ENCODE data around the gene SERPINA1. TPM values are rescaled to one million over a fixed set of nuclear protein-coding genes. Genes with fewer than 3 reads are reported as not detected.

Gene SERPINA1
- total RNA-seq, 8 experiments from 2014 or later, result 0.22 to 1.9 (median 0.87) TPM; not detected in 1

GRCh38 chr14:94387051-94388026 is 1.1 kb downstream of the SERPINA1 start:
- H3K4me3 ChIP-seq, result no peak overlapping the region
- no peak overlapping the region for H3K27ac ChIP-seq
- ATAC-seq (replicated peaks in 6 of 8), result no peak
- H3K4me1 ChIP-seq (replicated peaks in 1 of 2), result peaks cover 6 to 10% of the 10 kb centered on the region in 2 donors
- in situ Hi-C loops (cut with MboI; ENCODE audit: low pct_unique_long_range_greater_than_20kb in 2 of 9, low sequenced_read_pairs in 9 of 9, unreplicated experiment in 9 of 9), result no loop called here
- 71 to 100% (median 80%) methylated on average over 1 to 9 of the region's 12 CpGs; no CpG with 5 or more reads in 1 of the 10 experiments for WGBS, 10 experiments

GRCh38 chr14:94386085-94387031 is 2.0 kb downstream of the SERPINA1 start:
- no peak for ATAC-seq (replicated peaks in 6 of 8)
- WGBS, 10 experiments, result 67 to 100% (median 82%) methylated on average over 2 to 8 of the region's 14 CpGs; no CpG with 5 or more reads in 2 of the 10 experiments
- Histone ChIP-seq H3K4me3 (no peak overlapping the region), H3K27ac (no peak overlapping the region), H3K4me1 (replicated peaks in 1 of 2) (peaks cover 6 to 13% of the 10 kb centered on the region in 2 donors)
- in situ Hi-C loops (cut with MboI; ENCODE audit: low pct_unique_long_range_greater_than_20kb in 2 of 9, low sequenced_read_pairs in 9 of 9, unreplicated experiment in 9 of 9), result no loop called here

- H3K4me1 ChIP-seq (replicated peaks in 1 of 2), result peaks cover 6 to 13% of the 10 kb centered on the region in 2 donors
- no peak overlapping the region for H3K27ac ChIP-seq
- WGBS, 10 experiments, result 80 to 92% (median 90%) methylated on average over 1 to 2 of the region's 3 CpGs; no CpG with 5 or more reads in 7 of the 10 experiments
- no peak for ATAC-seq (replicated peaks in 6 of 8)
- in situ Hi-C loops (cut with MboI; ENCODE audit: low pct_unique_long_range_greater_than_20kb in 2 of 9, low sequenced_read_pairs in 9 of 9, unreplicated experiment in 9 of 9), result no loop called here
- H3K4me3 ChIP-seq, result no peak overlapping the region
These were observed 2.8 kb downstream of the SERPINA1 start for GRCh38 chr14:94385553-94386057.

- WGBS, 10 experiments, result 58 to 100% (median 100%) methylated on average over 1 to 6 of the region's 7 CpGs; no CpG with 5 or more reads in 3 of the 10 experiments
- no peak for ATAC-seq (replicated peaks in 6 of 8)
- Histone ChIP-seq H3K27ac (no peak overlapping the region), H3K4me3 (no peak overlapping the region), H3K4me1 (replicated peaks in 1 of 2) (peaks cover 6 to 13% of the 10 kb centered on the region in 2 donors)
- in situ Hi-C loops (cut with MboI; ENCODE audit: low pct_unique_long_range_greater_than_20kb in 2 of 9, low sequenced_read_pairs in 9 of 9, unreplicated experiment in 9 of 9), result no loop called here
These were observed 4.1 kb downstream of the SERPINA1 start for GRCh38 chr14:94384342-94384741.

GRCh38 chr14:94383777-94384176 is 4.6 kb downstream of the SERPINA1 start:
- WGBS, 10 experiments, result 60 to 88% (median 80%) methylated on average over 1 to 2 of the region's 3 CpGs; no CpG with 5 or more reads in 5 of the 10 experiments
- H3K4me3 ChIP-seq, result no peak overlapping the region
- no peak overlapping the region for H3K27ac ChIP-seq
- in situ Hi-C loops (cut with MboI; ENCODE audit: low pct_unique_long_range_greater_than_20kb in 2 of 9, low sequenced_read_pairs in 9 of 9, unreplicated experiment in 9 of 9), result no loop called here
- ATAC-seq (replicated peaks in 6 of 8), result peak in 2 of 8 experiments; percentile 7 to 15
- peaks cover 6 to 13% of the 10 kb centered on the region in 2 donors for H3K4me1 ChIP-seq (replicated peaks in 1 of 2)

GRCh38 chr14:94382716-94383596 is 5.4 kb downstream of the SERPINA1 start:
- Histone ChIP-seq H3K27ac (peak overlapping the region in 1 of 2 donors; percentile 38), H3K4me3 (no peak overlapping the region), H3K4me1 (replicated peaks in 1 of 2) (peaks cover 6 to 7% of the 10 kb centered on the region in 2 donors)
- peak in 3 of 8 experiments; percentile 65 to 75 (median 74) for ATAC-seq (replicated peaks in 6 of 8)
- 56 to 100% (median 78%) methylated on average over 1 to 11 of the region's 18 CpGs for WGBS, 10 experiments
- in situ Hi-C loops (cut with MboI; ENCODE audit: low pct_unique_long_range_greater_than_20kb in 2 of 9, low sequenced_read_pairs in 9 of 9, unreplicated experiment in 9 of 9), result no loop called here

- in situ Hi-C loops (cut with MboI; ENCODE audit: low pct_unique_long_range_greater_than_20kb in 2 of 9, low sequenced_read_pairs in 9 of 9, unreplicated experiment in 9 of 9), result no loop called here
- H3K4me1 ChIP-seq (replicated peaks in 1 of 2), result peaks cover 6% of the 10 kb centered on the region in 2 donors
- H3K27ac ChIP-seq, result no peak overlapping the region
- 20 to 100% (median 88%) methylated on average over 2 to 4 of the region's 4 CpGs; no CpG with 5 or more reads in 1 of the 10 experiments for WGBS, 10 experiments
- H3K4me3 ChIP-seq, result no peak overlapping the region
- ATAC-seq (replicated peaks in 6 of 8), result no peak
These were observed 6.2 kb downstream of the SERPINA1 start for GRCh38 chr14:94382099-94382715.

GRCh38 chr14:94381149-94382030 is 7.0 kb downstream of the SERPINA1 start:
- H3K4me1 ChIP-seq (replicated peaks in 1 of 2), result peaks cover 6% of the 10 kb centered on the region in 2 donors
- 27 to 100% (median 81%) methylated on average over 2 to 7 of the region's 7 CpGs for WGBS, 10 experiments
- ATAC-seq (replicated peaks in 6 of 8), result peak in 1 of 8 experiments; percentile 77

GRCh38 chr14:94380225-94381148 is 7.9 kb downstream of the SERPINA1 start:
- H3K4me1 ChIP-seq (replicated peaks in 1 of 2), result peaks cover 6 to 10% of the 10 kb centered on the region in 2 donors
- WGBS, 10 experiments, result 61 to 89% (median 80%) methylated on average over 1 to 7 of the region's 16 CpGs
- ATAC-seq (replicated peaks in 6 of 8), result no peak
- H3K4me3 ChIP-seq, result no peak overlapping the region
- in situ Hi-C loops (cut with MboI; ENCODE audit: low pct_unique_long_range_greater_than_20kb in 2 of 9, low sequenced_read_pairs in 9 of 9, unreplicated experiment in 9 of 9), result no loop called here
- H3K27ac ChIP-seq, result no peak overlapping the region

More at GRCh38 chr14:94381149-94382030, 7.0 kb downstream of the SERPINA1 start:
- in situ Hi-C loops (cut with MboI; ENCODE audit: low pct_unique_long_range_greater_than_20kb in 2 of 9, low sequenced_read_pairs in 9 of 9, unreplicated experiment in 9 of 9), result no loop called here
- H3K27ac ChIP-seq, result no peak overlapping the region
- no peak overlapping the region for H3K4me3 ChIP-seq

All from motor neuron (in vitro differentiated cells).